ENCODE data around the gene BCR.

Gene BCR

GRCh38 chr22:23242473-23243001 is 62.2 kb downstream of the BCR start:
- no peak for DNase-seq (ENCODE audit: extremely low read depth in 1 of 2, low read depth in 1 of 2)

DNA sequence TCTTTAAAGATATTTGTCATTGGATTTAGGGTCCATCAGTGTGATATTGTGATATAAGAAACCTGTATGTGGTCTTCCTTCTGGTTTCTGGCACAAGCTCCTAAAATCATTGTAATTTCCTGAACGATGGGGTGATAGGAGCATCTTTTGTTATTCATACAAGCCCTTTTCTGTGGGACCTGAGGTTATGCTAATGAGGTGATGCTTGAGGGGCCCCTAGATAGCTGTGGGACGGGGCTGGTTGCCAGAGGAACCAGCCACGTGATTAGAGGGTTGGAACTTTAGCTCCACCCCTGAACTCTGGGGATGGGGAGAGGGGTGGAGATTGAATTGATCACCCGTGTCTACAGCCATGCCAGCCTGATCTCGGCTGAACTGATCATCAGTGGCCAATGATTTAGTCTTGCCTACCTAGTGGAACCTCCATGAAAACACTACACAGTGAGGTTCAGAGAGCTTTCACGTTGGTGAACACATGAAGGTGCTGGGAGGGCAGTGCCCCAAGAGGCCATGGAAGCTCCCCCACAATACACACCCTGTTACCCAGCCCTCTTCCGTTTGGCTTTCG is 62.8 kb downstream of the BCR start:
- peak in 1 of 2 donors; percentile 37 for DNase-seq (ENCODE audit: extremely low read depth in 1 of 2, low read depth in 1 of 2)

GRCh38 chr22:23243859-23244689 is 63.8 kb downstream of the BCR start:
- DNase-seq (ENCODE audit: extremely low read depth in 1 of 2, low read depth in 1 of 2), result no peak

DNA sequence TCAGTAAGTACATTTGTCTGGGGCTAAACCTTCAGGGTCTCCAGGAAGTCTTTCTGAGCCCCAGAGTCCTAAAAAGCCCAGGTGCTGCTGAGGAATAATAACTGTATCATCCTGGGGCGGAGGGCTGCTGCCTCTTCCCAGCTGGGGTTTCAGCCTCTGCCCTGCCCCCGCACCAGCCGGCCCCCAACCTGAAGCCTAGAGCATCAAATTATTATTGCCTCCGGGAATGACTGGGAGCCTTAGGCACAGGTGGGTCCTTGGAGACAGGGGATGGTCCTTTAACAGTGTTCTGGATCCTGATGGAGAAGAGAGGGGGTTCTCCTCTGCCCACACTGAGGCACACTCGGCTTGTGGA is 64.4 kb downstream of the BCR start:
- no peak for DNase-seq (ENCODE audit: extremely low read depth in 1 of 2, low read depth in 1 of 2)

DNA sequence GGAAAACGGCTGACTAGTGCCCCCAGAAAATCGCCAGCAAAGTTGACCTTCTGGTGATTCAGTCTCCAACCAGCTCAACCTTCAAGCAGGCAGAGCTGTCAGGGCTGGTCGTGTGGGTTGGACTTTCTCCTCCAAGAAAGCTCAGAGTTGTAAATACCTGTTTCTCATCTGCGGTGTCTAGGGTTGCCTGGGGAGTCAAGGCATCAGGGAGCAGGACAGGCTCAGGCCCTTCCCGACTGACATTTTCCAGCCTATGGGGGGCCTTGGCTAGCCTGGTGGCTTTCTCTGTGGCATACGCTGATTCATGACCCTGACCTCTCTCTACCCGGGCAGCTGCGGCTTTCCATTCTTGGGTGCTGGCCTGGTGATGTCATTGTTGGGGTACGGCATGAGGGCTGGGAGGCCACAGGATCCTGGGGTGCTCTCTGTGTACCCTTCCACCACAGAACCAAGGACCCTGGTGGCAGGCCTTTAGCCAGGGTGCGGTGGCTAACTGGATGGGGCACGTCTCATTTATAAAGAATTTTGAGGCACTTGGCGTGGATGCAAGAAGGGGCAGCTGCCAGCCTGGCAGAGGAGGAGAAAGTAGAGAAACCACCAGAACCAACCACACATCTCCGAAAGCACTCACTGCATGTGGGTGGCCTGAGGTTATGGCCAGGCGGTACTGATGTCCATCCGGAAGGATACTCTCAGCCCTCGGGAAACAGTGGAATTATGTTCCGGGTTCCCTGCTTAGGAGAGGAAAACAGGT is 64.9 kb downstream of the BCR start:
- no peak for DNase-seq (ENCODE audit: extremely low read depth in 1 of 2, low read depth in 1 of 2)

- DNase-seq (ENCODE audit: extremely low read depth in 1 of 2, low read depth in 1 of 2), result no peak
Measured at GRCh38 chr22:23245799-23246136, 65.5 kb downstream of the BCR start.

DNA sequence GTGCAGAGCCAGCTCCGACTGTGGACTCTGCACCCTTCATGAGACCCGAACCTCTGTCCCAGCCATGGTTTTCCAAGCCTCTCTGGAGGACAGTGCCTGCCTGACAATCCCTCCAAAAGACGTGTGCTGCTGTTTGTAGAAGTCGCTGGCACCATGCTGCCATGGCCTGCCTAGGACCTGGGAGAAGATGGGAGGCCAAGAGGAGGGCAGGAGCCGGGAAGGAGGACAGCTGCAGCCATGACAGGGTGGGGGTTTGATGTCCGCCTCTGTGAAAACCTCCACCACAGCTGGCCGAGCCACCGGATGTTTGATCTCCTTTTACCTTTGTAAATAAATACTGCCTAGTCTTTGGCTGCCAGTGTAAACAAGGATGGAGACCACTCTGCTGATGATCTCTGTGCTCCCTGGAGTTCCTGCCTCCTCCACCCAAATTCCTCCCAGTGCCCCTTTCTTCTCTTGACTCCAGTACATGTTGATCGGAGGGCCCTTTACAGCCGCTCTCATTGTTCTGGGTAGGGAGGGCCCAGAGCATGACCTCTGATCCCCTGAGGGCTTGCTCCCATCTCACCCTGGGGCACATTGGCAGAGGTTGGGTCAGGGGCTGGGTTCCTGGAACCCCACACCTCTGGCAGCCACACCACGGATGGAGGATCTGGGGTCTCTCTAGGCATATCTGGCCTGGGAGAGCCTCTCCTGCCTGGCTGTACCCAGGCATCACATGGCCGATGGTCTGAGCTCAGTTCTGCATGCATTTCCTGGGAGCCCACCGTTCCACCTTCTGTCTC is 66.9 kb downstream of the BCR start:
- no peak for DNase-seq (ENCODE audit: extremely low read depth in 1 of 2, low read depth in 1 of 2)

GRCh38 chr22:23248583-23248982 is 68.3 kb downstream of the BCR start:
- DNase-seq (ENCODE audit: extremely low read depth in 1 of 2, low read depth in 1 of 2), result no peak

GRCh38 chr22:23250056-23250784 is 69.9 kb downstream of the BCR start:
- DNase-seq (ENCODE audit: extremely low read depth in 1 of 2, low read depth in 1 of 2), result no peak

GRCh38 chr22:23250785-23251363 is 70.6 kb downstream of the BCR start:
- no peak for DNase-seq (ENCODE audit: extremely low read depth in 1 of 2, low read depth in 1 of 2)

DNA sequence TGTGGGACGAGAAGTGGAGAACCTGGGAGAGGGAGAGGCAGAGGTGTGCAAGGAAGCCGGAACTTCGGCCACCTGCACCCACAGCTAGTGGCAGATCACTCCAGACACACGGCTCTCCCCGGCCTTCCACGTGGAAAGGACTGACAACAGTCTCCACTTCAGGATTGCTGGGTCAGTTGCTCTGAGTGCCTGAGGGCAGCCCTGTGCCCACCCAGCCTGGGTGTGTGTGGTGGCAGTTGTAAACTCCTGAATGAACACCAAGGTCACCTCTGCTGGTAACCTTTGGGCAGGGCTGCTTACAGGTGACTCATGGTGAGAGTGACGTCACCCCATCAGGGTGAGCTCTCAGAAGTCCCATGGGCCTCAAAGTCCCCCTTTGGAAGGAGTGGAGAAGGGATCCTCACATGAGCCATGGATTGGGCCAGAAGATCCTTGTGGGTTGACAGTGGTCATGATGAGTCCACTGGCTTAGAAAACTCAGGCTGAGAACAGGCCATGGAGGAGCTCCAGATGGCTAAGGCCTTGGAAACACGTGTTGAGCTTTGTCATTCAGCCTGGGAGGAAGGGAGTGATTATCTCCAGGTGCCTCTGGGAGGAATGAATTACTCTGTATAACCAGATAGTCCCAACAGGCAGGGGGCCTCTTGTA is 71.3 kb downstream of the BCR start:
- no peak for DNase-seq (ENCODE audit: extremely low read depth in 1 of 2, low read depth in 1 of 2)

DNA sequence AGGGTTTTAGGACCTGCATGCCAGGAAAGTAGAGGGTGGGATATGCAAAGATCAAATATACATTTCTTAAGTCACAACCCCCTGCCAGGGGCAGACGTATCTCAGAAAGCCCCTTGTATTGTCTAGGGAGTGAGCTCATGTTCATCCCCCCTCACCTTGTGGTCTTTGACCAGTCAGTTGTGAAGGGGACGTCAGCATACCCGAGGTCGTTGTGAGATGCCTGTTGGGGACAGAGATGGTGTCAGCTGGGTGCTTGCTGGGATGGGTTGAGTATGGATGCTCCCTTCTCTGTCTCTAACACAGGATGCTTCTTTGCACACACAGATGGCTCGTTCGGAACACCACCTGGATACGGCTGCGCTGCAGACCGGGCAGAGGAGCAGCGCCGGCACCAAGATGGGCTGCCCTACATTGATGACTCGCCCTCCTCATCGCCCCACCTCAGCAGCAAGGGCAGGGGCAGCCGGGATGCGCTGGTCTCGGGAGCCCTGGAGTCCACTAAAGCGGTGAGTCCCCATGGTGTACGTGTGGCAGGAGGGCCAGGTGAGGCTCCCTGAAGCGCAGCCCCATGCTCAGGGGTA is 73.3 kb downstream of the BCR start:
- DNase-seq (ENCODE audit: extremely low read depth in 1 of 2, low read depth in 1 of 2), result no peak

DNA sequence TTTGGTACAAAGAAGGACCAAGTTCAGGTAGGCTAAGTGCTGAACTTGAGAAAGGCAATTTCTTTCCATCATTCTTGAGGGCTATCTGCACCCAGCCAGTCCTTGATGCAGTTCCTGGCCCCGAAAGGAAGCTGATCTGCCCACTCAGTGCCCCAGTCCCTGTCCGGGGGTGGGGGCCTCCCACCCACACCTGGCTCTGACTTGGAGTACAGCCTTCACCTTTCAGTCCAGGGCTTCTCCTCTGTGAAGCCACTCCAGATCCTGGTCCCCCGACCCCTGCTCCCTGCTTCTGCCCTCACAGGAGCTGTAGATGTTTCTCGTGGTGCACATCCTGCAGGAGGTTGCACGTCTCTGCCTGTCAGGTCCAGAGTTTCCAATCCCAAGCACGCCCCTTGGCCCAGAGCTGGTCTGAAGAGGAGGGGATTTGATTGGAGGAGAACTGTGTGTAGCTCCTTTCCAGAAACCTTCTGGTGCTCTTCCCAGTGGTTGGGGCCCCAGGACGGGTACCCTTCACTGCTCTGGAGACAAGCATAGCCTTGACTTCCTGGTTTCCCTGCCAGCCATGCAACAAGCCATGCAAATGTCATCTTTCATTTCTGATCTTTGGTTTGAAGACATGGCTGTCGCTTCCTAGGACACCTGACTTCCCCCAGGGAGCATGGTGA is 75.3 kb downstream of the BCR start:
- DNase-seq (ENCODE audit: extremely low read depth in 1 of 2, low read depth in 1 of 2), result no peak

DNA sequence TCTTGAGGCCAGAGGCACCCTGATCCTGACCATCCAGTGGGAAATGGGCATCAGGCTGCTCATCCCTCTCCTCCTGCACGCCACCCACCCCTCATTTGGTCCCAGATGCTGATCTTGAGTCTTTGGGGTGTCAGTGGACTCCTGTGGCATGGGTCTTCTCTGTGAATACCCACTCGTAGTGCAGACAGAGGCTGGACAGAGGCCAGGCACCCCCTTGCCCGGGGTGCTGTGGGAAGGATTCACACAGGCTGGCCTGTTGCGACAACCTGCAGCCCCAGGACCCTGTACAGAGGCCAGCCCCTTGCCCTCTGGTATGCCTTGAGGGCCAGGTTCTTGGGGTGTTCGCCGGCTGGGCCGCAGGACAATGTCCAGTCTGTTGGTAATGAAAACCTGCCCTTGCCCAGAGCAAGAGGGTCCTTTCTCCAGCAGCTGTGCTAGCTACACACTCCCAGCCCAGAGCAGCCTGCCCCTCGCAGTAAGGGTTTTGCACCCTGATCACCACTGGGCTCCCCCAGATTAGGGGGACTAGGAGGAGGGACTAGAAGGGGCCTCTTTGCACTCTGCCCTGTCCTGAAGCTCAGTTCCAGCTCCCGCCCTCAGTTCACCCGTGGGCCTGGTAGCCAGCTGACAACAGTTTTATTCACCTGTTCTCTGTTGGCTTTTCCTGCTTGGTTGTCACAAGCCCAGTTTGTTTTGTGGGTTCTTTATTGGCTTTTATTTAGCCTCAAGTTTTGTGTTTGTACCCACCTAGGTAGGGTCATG is 76.0 kb downstream of the BCR start:
- DNase-seq (ENCODE audit: extremely low read depth in 1 of 2, low read depth in 1 of 2), result no peak

DNA sequence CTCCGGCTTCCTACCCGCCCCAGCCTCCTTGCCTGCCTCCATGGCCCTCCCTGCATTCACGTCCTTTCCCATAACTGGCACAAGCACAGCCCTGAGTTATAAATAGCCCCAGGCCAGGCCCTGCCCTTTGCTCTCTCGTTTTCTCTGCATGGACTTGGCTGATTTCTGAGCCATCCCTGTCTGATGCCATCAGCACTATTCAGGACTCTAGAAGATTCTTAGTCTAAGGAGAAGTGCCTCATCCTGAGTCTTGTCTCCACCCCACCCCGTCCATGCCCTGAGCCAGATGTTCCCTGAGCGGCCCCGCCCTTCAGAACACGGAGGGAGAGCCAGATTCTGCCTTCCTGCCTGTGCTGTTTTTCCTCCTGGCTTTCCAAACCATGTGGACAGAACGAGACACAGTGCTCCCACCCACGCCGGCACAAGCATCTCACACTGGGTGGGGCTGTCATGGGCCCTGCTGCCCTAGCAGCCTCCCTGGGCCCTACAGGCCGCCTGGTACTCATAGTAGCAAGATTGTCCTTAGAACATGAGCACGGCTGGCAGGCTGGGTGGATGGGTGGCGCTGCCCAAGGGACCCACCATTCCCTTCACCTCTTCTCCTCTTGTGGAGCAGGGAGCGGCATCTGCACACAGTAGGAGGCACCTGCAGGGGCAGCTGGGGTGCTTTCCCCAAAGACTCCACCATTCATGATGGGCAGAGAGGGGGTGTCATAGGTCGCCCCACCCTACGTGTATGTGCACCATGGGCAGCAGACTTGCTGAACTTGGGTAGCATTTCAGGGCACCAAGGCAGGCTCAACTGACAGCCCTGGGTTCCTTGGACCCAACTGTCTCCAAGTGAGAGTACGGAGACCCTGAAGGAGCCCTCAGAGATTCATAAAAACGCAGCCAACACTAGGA is 76.9 kb downstream of the BCR start:
- no peak for DNase-seq (ENCODE audit: extremely low read depth in 1 of 2, low read depth in 1 of 2)

GRCh38 chr22:23257889-23258825 is 77.8 kb downstream of the BCR start:
- no peak for DNase-seq (ENCODE audit: extremely low read depth in 1 of 2, low read depth in 1 of 2)

All from activated CD8-positive, alpha-beta memory T cell treated with anti-CD3 and anti-CD28 coated beads for 1 hour (primary cell).